AG08395 (cell line): ENCODE results near the gene SIAH1.
A peak's percentile ranks its signal among the peaks of the same experiment; 100 is the strongest.
"Not testable (repeated sequence)": the region's sequence is repeated elsewhere in the genome, so short reads cannot be mapped to it uniquely, and the experiment has no call there.

ENCODE experiments used
- DNase-seq: peaks from one replicate; pipeline ENCODE4 v3.0.0; 2012; ENCODE audit warnings: mixed read lengths, low spot score

SIAH1 gene

DNA sequence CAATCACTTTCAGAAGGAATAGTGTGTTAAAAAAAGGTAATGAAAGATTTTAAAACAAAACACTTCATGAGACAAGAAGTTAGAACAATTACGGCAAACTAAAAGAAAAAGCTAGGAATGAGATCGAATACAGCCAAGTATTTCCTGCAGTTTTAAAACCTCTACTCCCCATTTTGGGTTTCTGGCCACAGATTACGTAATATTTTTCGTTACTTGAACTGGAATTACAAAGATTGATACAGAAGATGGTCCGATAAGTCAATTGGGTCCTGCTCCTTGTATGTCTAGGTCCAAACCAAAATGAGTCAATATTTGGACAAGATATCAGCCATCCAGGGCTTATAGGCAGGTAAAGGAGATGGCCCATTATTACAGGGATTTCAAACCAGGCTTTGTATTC lies 52.2 kb downstream of the SIAH1 start:
- no peak for DNase-seq

DNA sequence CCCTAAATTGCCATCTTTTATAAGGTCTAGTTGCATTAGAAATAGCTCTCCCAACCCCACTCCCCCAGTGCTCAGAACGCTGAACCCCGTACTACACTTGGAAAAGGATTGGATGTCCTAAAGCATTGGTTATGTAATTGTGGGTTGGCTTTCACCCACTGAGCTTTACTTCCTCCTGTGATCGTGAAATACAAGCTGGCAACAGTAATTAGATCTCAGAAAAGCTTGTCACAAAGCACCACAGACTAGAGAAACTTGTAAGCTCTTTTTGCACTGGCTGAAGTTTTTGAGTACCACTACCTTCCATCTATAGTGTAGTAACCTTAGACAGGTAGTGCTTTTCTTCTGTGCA lies 54.4 kb downstream of the SIAH1 start:
- no peak for DNase-seq

DNA sequence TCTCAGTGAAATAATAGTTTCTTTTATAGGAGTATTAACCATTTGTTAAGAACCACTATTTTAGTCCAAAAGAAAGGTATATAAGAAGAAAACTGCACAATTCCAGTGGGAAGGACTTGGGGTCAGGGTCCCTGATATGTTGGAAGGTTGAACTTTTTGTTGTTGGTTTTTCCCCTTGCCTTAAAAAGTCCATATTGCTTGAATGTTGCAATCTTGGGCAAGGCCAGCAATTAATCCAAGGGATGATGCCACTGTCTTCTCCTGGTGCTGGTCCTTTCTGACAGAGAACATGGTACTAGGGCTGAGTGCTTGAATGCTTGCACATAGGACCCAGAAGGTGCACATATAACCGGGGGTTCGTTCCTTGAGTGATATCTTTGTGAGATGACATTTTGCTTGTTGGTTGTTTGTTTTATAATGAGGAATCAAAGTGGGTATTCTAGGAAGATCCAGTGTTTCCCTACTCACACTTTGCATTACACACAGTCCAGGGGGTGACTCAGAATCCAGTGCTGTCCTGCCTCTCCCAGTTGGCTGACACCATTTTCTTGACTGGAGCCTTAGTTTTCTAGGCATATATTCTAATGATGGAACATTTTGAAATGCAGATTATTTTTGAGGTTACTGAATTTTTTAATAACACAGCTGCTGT lies 54.9 kb downstream of the SIAH1 start:
- DNase-seq, result no peak

DNA sequence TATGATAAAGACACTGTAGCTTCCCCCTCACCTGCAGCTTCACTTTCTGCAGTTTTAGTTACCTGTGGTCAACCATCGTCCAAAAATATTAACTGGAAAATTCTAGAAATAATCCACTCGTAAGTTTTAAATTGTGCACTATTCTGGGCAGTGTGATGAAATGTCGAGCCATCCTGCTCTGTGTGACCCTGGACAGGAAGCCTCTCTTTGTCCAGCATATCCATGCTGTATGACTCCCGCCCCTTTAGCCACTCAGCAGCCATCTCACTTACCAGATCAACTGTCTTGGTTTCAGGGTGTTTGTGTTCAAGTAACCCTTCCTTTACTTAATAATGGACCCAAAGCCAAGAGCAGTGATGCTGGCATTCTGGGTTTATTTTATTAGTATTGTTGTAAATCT lies 56.1 kb downstream of the SIAH1 start:
- DNase-seq, result no peak

DNA sequence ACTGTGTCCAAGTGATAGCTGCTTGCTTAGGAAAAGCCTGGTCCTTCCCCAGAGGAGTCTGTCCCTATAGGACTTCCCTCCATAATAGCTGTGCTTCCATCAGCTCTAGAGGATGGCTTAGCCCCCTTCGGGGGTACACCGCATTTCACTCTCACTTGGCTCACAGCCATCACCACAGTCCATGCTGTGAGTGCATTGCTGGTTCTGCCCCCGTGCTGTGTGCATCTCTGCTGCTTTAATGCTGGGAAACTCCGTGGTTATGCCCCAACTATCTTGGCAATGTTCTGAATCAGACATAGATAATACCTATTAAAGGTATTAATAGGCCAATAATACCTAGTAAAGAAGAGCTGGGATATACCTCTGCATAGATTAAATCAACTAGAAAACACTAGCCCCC lies 58.3 kb downstream of the SIAH1 start:
- no peak for DNase-seq

DNA sequence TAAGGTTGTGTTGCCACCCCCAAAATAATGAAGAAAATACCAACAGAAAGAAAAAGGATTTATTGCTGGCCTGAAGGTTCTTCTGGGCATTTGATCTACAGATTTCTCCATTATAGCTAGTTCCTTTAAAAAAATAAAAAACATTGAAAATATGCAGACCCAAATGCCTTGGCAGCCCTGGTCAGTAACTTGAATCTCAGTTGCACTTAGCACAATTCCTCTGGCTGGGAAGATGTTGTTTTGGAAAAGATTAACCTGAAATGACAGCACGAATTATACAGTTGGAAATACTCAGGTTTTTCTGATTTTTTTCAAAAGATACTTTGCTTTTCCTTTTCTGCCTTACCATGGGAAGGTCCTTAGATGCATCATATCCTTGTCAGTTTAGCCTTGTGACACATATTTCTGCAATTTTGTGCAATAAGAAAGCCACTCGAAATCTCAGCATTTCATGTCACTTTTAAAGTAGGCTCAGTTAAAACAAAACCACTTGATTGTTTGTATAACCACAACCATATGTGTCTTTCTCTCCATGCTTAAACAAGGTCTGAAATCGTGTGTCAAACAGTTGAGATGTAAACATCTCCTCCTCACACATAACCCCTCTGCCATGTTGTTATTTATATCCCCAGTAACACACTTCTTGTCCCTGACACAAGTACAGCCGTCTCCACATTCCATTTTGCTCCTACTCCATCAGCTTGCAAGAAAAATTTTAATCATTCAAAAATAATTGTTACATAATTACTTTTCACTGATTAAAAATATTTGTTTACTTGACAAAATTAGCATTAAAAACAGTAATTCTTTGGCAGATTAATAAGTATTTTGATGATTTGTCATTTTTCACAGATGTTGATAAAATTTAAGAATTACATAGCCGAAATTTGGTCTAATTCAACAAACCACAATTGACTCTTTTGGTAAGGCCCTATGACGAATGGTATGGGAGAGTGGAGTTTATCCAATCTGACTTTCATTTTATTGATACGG lies 61.1 kb downstream of the SIAH1 start:
- peak; percentile 27 for DNase-seq

DNA sequence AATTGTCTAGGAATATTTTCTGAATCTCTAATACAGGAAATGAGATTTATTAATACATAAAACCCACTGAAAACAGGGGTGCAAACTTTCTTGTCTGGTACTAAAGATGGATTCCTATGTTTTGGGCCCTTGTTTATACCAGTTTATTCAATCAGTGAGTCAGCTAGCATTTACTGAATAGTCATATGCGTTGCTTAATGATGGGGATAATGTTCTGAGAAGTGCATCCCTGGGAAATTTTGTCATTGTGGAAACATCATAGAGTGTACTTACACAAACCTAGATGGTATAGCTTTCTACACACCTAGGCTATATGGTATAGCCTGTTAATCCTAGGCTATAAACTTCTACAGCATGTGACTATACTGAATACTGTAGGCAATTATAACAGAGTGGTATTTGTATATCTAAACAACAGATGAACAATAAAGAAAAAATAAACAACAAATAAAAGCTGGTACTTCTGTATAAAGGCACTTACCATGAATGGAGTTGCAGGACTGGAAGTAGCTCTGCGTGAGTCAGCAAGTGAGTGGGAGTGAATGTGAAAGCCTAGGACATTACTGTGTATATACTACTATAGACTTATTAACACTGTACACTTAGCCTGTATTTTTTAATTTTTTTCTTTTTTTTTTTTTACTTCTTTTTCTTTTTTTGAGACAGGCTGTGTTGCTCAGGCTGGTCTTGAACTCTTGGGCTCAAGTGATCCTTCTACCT lies 63.7 kb downstream of the SIAH1 start:
- DNase-seq, result no peak

DNA sequence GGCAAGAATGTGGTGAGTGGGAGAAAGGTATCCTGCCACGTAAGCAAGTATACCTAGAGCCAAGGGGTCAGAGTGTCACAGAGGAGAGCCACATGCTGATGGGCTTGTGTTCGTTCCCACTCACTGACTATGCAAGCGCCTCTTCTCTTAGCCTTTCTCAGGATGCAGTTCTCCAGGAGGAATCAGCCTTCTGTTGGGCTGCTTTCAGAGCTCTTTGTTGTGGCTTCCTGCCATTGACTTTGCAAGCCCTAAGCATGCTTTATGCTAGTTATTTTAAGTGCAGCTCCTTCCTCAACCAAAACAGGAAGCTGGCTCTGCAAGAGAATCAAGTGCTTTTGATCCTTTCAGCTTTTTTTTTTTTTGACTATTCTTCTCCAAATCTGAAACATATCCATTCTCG lies 66.6 kb downstream of the SIAH1 start:
- no peak for DNase-seq

DNA sequence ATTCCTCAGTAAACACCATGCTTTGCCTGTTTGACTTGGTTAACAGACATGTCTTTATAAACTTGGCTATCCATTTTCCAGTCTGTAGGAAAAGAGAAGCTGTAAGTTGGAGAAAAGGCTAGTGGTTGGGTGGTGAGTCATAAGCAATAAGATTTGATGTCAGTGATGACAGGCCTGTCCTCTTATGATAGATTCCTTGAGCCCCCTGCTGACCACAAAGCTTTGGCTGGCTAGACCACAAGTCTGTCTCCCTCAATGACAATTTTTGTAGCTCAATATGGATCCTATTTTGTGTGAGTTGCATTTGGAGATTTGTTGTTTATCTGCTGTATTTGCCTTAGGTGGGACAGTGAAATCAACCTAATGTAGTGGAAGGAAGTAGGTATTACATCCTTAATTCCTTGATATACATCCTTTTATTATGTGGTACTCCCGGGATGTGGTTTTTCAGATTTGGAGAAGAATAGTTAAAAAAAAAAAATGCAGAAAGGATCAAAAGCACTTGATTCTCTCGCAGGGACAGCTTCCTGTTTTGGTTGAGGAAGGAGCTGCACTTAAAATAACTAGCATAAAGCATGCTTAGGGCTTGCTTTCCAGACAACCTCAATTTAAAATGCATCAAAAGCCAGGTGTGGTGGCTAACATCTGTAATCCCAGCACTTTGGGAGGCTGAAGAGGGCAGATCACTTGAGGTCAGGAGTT lies 67.4 kb downstream of the SIAH1 start:
- DNase-seq, result peak; percentile 34

DNA sequence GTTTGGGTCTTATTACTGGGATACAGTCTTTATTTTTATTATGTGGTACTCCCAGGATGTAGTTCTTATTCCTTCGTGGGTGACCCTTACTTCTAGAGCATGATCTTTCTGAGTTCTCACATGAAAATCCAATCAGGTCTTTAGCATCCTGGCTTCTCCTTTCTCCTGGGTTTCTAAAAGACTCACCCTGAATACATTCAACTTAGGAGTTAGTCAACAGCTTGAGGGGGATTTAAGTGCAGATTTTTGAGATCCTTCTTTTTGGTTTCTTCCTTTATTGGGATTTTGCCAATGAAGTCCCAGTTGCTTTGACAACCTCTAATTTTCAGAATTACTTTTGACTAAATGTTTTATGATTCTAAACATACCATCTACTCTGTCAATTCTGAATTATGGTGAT lies 68.2 kb downstream of the SIAH1 start:
- no peak for DNase-seq

DNA sequence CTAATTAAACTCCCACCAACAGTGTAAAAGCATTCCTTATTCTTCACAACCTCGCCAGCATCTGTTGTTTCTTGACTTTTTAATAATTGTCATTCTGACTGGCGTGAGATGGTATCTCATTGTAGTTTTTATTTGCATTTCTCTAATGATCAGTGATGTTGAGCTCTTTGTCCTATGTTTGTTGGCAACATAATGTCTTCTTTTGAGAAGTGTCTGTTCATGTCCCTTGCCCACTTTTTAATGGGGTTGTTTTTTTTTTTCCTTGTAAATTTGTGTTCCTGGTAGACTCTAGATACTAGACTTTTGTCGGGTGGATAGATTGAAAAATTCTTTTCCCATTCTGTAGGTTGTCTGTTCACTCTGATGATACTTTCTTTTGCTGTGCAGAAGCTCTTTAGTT lies 71.3 kb downstream of the SIAH1 start:
- not testable (repeated sequence) for DNase-seq

DNA sequence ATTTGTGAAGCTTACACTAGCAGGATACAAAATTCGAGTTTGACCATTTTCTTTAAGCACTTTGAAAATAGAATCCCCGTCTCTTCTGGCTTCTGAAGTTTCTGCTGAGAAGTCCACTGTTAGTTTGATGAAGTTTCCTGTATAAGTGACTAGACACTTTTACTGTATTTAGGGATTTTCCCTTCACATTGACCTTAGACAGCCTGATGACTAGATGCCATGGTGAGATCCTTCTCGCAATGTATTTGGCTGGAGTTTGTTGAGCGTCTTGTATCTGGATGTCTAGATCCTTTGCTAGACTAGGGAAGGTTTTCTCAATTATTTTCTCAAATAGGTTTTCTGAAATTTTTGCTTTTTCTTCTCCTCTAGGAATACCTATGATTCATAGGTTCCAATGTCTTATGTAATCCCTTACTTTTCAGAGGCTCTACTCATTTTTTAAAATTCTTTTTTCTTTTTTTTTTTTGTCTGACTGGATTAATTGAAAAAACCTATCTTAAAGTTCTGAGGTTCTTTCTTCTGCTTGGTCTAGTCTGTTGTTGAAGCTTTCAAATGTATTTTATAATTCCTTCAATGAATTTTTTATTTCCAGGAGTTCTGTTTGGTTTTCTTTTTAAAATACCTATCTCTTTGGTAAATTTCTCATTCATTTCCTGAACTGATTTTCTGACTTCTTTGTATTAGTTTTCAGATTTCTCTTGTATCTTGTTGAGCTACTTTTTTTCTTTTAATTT lies 74.1 kb downstream of the SIAH1 start:
- no peak for DNase-seq
